ENCODE measurements around the gene C1orf53.

DNA sequence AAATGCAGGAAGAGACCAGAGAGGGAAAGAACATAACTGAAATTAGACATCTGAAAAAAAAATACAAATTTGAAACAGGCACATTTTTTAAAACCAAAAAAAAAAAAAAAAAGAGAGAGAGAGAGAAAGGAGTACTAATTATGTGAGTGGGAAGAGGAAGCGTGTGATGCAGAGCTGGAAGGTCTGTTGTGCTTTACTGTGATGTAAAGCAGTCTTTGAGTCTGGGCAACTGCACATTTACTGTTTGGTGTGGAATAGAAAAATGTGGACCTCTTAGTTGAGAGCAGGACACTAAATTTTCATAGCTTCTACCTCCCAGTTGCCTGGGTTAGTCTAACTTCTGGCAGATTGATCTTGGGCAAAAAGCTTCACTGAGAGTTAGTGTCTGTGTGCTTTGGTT, 31.2 kb downstream of the C1orf53 start:
- TF ChIP-seq CTCF (IDR thresholded peaks at IDR 0.05 in 4 of 5, conservative IDR thresholded peaks at IDR 0.05 in 1 of 5) (no peak), POLR2A (IDR thresholded peaks at IDR 0.05) (no peak)
